Panc1 (cell line): Measurements from ENCODE around the gene FGD4. TPM values are rescaled to one million over a fixed set of nuclear protein-coding genes. Genes with fewer than 3 reads are reported as not detected.

Source experiments
- ATAC-seq: fragments of 200-7000 bp; cut with Tn5 transposase; 2 replicates; pipeline ENCODE4 v1.9.1; 2020; ENCODE audit warnings: mild to moderate bottlenecking, moderate library complexity
- BruUV-seq: library from RNA; stranded (reverse); fragments of 400-500 nt; replicated peaks from 2 replicates; lab custom pipeline; 2021; lab: Mats Ljungman, UMichigan
- CTCF ChIA-PET: fragments of 300-600 bp; sonication (Branson Sonifier 250); formaldehyde crosslinking; loops from one replicate; lab custom pipeline; 2022; ENCODE audit warnings: antibody characterized with exemption; lab: Charles Lee
- POLR2A ChIA-PET: fragments of 300-600 bp; sonication (Branson Sonifier 250); formaldehyde crosslinking; loops from one replicate; lab custom pipeline; 2022; ENCODE audit warnings: antibody characterized with exemption; lab: Charles Lee
- DNase-seq: peaks from one replicate; pipeline ENCODE4 v3.0.0-alpha.2; 2010; ENCODE audit warnings: low read depth, low spot score
- H3K27ac ChIP-seq: 2 replicates; pipeline ENCODE4 v1.5.1; 2011; ENCODE audit warnings: mild to moderate bottlenecking, low read length, inconsistent platforms
- H3K27me3 ChIP-seq: fragments of 200-500 bp; sonication (Bioruptor generic); 2 replicates; pipeline ENCODE4 v1.6.0; 2014; ENCODE audit warnings: low read length, inconsistent platforms; ENCODE audit not compliant: control insufficient read depth, insufficient read depth
- H3K36me3 ChIP-seq: fragments of 200-500 bp; sonication (Bioruptor generic); 2 replicates; pipeline ENCODE4 v1.5.1; 2014; ENCODE audit warnings: inconsistent platforms, mild to moderate bottlenecking, low read length, moderate library complexity; ENCODE audit not compliant: control insufficient read depth, insufficient read depth
- H3K4me1 ChIP-seq: 2 replicates; pipeline ENCODE4 v1.5.1; 2011; ENCODE audit warnings: inconsistent platforms, mild to moderate bottlenecking, low read length, moderate library complexity; ENCODE audit not compliant: control insufficient read depth, insufficient read depth
- H3K4me3 ChIP-seq, 2 experiments: 2 replicates each; pipeline ENCODE4 v1.5.1; 2011 to 2012; ENCODE audit warnings: low read depth in 2 of 2, low read length in 2 of 2, mild to moderate bottlenecking in 2 of 2, inconsistent platforms in 1 of 2, moderate library complexity in 1 of 2
- H3K9me3 ChIP-seq: fragments of 200-500 bp; sonication (Bioruptor generic); 2 replicates; pipeline ENCODE4 v1.5.1; 2014; ENCODE audit warnings: low read depth, mild to moderate bottlenecking, inconsistent platforms, low read length, moderate library complexity; ENCODE audit not compliant: control insufficient read depth, insufficient read depth
- POLR2AphosphoS5 ChIP-seq: IDR thresholded peaks from 2 replicates; pipeline ENCODE4 v1.6.1; 2012; ENCODE audit warnings: mild to moderate bottlenecking, low read depth, low read length, moderate library complexity
- SIN3A ChIP-seq: IDR thresholded peaks from 2 replicates; pipeline ENCODE4 v1.6.1; 2012; ENCODE audit warnings: low read depth, mild to moderate bottlenecking, low read length, moderate library complexity, borderline replicate concordance; ENCODE audit not compliant: insufficient read depth
- TCF7L2 ChIP-seq: IDR thresholded peaks from 2 replicates; pipeline ENCODE4 v1.6.1; 2011; ENCODE audit warnings: mild to moderate bottlenecking, low read depth, low read length, inconsistent platforms
- in situ Hi-C: cut with HindIII; loops from 2 replicates; pipeline ENCODE4 v1.10.0; 2016; ENCODE audit warnings: low sequenced_read_pairs, low pct_unique_long_range_greater_than_20kb
- intact Hi-C: fragments of 100-400 bp; cut with micrococcal nuclease; formaldehyde crosslinking; loops from one replicate; pipeline ENCODE4 v1.10.0; 2022; ENCODE audit not compliant: unreplicated experiment
- total RNA-seq: library from RNA; stranded (reverse); gene quantifications from one replicate; pipeline ENCODE4 v1.2.1, GENCODE V29; 2021; ENCODE audit not compliant: unreplicated experiment
- TF ChIP-seq, protein P1 (sequence below): fragments of 450-650 bp; IDR thresholded peaks from 2 replicates; pipeline ENCODE4 v1.5.1; 2017; ENCODE audit warnings: mild to moderate bottlenecking
- TF ChIP-seq, protein P2 (sequence below), 2 experiments: IDR thresholded peaks; 2 replicates each; pipeline ENCODE4 v1.6.1; 2011 to 2012; ENCODE audit warnings: low read depth in 2 of 2, control low read depth in 1 of 2, low read length in 1 of 2, mild to moderate bottlenecking in 1 of 2, moderate library complexity in 1 of 2; ENCODE audit not compliant: insufficient read depth in 1 of 2

The FGD4 gene
- total RNA-seq, 1 experiment from 2014 or later = 5.0 TPM

DNA sequence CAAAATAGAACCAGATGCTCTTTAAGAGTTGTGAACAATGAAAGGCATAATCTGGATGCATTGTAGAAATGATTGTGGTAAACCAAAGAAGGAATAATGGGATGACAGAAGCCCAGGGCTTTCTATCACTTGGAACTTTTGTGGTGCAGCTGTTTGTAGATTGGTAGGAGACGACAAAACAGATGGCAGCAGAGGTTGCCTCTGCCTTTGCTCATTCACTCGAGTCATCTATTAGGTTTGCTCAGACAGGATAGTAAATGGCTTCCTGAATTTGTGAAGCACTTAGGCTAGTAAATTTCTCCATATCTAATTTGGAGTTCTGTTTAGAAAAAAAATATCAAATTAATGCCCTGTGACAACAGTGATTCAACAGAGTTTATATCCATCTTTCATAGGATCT is 78.4 kb downstream of the FGD4 start:
- ATAC-seq (no peak), DNase-seq (no peak)
- TF ChIP-seq POLR2AphosphoS5 (no peak), SIN3A (no peak), TCF7L2 (no peak)
- TF ChIP-seq, protein P1, sequence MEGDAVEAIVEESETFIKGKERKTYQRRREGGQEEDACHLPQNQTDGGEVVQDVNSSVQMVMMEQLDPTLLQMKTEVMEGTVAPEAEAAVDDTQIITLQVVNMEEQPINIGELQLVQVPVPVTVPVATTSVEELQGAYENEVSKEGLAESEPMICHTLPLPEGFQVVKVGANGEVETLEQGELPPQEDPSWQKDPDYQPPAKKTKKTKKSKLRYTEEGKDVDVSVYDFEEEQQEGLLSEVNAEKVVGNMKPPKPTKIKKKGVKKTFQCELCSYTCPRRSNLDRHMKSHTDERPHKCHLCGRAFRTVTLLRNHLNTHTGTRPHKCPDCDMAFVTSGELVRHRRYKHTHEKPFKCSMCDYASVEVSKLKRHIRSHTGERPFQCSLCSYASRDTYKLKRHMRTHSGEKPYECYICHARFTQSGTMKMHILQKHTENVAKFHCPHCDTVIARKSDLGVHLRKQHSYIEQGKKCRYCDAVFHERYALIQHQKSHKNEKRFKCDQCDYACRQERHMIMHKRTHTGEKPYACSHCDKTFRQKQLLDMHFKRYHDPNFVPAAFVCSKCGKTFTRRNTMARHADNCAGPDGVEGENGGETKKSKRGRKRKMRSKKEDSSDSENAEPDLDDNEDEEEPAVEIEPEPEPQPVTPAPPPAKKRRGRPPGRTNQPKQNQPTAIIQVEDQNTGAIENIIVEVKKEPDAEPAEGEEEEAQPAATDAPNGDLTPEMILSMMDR = no peak
- TF ChIP-seq, protein P2, sequence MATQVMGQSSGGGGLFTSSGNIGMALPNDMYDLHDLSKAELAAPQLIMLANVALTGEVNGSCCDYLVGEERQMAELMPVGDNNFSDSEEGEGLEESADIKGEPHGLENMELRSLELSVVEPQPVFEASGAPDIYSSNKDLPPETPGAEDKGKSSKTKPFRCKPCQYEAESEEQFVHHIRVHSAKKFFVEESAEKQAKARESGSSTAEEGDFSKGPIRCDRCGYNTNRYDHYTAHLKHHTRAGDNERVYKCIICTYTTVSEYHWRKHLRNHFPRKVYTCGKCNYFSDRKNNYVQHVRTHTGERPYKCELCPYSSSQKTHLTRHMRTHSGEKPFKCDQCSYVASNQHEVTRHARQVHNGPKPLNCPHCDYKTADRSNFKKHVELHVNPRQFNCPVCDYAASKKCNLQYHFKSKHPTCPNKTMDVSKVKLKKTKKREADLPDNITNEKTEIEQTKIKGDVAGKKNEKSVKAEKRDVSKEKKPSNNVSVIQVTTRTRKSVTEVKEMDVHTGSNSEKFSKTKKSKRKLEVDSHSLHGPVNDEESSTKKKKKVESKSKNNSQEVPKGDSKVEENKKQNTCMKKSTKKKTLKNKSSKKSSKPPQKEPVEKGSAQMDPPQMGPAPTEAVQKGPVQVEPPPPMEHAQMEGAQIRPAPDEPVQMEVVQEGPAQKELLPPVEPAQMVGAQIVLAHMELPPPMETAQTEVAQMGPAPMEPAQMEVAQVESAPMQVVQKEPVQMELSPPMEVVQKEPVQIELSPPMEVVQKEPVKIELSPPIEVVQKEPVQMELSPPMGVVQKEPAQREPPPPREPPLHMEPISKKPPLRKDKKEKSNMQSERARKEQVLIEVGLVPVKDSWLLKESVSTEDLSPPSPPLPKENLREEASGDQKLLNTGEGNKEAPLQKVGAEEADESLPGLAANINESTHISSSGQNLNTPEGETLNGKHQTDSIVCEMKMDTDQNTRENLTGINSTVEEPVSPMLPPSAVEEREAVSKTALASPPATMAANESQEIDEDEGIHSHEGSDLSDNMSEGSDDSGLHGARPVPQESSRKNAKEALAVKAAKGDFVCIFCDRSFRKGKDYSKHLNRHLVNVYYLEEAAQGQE (IDR thresholded peaks at IDR 0.05; ENCODE audit: insufficient read depth in 1 of 2, low read depth in 2 of 2, low read length in 1 of 2) = no peak
- H3K9me3 ChIP-seq = no peaks in the 10 kb centered on the region
- in situ Hi-C loops (no loop called here), intact Hi-C loops (no loop called here)
- no peak overlapping the region for H3K27ac ChIP-seq
- no peaks in the 10 kb centered on the region for H3K36me3 ChIP-seq
- no peaks in the 10 kb centered on the region for H3K4me1 ChIP-seq
- POLR2A ChIA-PET = no interaction called here
- H3K27me3 ChIP-seq = no peaks in the 10 kb centered on the region
- BruUV-seq = no TSS peak
- no peak overlapping the region for H3K4me3 ChIP-seq
- CTCF ChIA-PET = no interaction called here

DNA sequence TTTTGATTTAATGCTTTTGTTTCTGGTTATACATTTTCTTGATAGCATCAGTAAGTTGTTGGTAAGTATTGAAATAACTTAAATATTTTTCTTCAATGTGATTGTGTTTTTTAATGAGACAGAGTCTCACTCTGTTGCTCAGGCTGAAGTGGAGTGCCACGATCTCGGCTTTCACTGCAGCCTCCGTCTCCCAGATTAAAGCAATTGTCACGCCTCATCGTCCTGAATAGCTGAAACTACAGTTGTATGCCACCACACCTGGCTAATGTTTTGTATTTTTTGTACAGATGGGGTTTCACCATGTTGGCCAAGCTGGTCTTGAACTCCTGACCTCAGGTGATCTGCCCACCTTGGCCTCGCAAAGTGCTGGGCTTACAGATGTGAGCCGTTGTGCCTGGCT is 78.8 kb downstream of the FGD4 start:
- intact Hi-C loops = no loop called here
- ATAC-seq (no peak), DNase-seq (no peak)
- BruUV-seq = no TSS peak
- H3K27me3 ChIP-seq = no peaks in the 10 kb centered on the region
- no peaks in the 10 kb centered on the region for H3K4me1 ChIP-seq
- in situ Hi-C loops = no loop called here
- TF ChIP-seq TCF7L2 = no peak
- ChIA-PET CTCF (no interaction called here), POLR2A (no interaction called here)
- H3K36me3 ChIP-seq = no peaks in the 10 kb centered on the region
- no peak overlapping the region for H3K4me3 ChIP-seq
- no peaks in the 10 kb centered on the region for H3K9me3 ChIP-seq
- no peak overlapping the region for H3K27ac ChIP-seq

DNA sequence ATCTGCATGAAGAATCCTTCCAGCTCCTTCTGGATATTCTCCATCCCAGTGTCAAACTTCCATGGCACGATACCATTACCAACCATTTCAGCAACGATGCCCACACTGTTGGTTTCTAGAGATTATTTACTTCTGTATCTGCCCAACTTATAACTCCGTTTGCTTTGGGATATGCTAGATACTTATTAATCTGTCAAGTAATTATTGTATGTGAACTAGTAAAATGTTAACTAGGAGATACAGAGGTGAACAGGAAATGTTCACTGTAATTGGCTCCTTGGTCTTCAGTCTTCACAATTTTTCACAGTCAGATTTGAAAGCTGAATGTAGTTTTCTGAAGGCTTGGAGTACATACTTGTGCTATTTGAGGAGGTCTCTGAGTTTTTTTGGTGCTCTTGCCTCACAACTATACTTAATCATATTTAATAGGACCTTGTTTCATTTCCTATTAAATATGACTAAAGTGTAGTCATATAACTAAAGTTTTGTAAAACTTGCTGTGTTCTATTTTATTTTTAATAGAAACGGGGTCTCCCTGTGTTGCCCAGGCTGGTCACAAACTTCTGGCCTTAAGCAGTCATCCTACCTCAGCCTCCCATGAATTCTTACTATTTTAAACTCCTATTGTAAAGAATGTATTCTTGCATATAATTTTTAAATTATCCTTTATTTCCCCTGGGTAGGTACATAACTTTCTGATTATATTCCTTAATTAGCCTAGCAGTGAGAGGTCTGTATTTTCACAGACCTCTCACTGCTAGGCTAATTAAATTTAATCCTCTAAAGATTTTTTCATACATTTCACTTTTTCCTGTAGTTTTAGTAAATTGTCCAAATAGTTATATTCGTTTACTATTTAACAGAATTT is 79.7 kb downstream of the FGD4 start:
- no peak overlapping the region for H3K27ac ChIP-seq
- TF ChIP-seq TCF7L2 (no peak), SIN3A (no peak), POLR2AphosphoS5 (no peak)
- TF ChIP-seq, protein P1 = no peak
- TF ChIP-seq, protein P2 (IDR thresholded peaks at IDR 0.05; ENCODE audit: insufficient read depth in 1 of 2, low read depth in 2 of 2, low read length in 1 of 2) = no peak
- ChIA-PET POLR2A (no interaction called here), CTCF (no interaction called here)
- no TSS peak for BruUV-seq
- in situ Hi-C loops = no loop called here
- H3K4me1 ChIP-seq = no peaks in the 10 kb centered on the region
- intact Hi-C loops = no loop called here
- no peaks in the 10 kb centered on the region for H3K9me3 ChIP-seq
- no peaks in the 10 kb centered on the region for H3K27me3 ChIP-seq
- ATAC-seq (no peak), DNase-seq (no peak)
- H3K36me3 ChIP-seq = no peaks in the 10 kb centered on the region
- H3K4me3 ChIP-seq = no peak overlapping the region
